Colon (tissue), 2 donors: ENCODE data around the gene RPL10A.

Experiments used
- FAIRE-seq: peaks from 2 replicates; lab custom pipeline; 2012; peaks lifted over from hg19 to GRCh38; lab: Jason Lieb, UNC
- donor health status: control.
- donor health status: control.

RPL10A gene

DNA sequence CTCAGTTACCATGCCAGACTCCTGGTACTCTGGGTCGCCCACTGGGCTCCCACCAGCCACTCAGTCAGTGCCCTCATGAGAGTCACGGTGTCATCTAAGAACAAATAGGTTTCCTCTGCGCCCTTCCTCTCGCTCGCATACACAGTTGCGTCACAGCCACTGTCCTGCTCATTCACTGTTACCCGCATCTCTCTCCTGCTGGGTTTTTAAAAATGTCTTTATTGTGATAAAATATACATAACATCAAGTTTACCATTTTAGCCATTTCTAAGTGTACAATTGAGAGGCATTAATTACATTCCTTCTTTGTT is 24.7 kb downstream of the RPL10A start:
- FAIRE-seq, result no peak

DNA sequence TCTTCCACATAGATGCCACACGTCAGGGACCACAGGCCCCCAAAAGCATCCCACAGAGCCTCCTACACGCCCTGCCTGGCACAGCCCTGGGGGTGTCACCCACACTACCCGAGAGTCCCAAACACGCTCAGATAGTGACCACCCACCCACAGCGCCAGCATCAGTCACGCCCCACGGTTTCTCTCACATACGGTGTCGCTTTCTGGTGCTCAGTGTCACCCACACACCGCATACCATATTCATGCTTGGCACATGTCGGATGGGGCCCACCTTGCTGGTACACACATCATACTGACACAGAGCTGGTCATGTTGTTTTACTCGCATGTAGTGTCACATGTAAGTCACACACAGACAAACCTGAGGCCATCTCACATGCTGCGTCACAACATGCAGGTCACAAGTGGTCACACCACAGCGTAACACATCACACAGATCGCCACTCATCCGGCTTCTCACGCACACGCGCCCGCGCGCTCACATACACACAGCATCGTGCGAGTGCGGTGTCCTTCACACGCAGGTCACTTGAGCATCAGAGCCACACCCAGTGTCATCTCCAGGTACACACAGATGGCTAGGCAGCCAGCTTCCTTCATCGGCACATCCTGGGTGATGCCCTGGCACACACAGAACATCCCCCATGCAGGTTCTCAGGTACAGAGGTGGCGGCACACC is 25.2 kb downstream of the RPL10A start:
- FAIRE-seq, result no peak

DNA sequence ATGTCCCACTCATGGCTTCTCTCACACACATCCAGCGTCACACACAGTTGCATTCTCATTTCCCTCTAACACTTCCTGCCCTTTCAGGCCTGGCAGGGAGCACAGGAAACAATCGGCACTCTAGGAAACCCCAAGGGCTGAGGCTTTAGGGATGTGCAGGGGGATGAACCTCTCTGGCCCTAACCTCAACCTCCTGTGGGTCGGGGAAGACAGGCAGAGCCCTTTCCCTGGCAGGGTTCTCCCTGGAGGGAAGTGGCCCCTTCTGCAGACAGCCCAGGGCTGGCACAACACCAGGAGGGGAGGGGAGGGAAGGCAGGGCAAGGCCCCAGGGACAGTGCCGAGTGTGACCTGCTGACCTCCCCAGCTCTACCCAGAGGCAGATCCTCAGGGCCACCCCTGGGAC is 26.0 kb downstream of the RPL10A start:
- FAIRE-seq, result no peak

DNA sequence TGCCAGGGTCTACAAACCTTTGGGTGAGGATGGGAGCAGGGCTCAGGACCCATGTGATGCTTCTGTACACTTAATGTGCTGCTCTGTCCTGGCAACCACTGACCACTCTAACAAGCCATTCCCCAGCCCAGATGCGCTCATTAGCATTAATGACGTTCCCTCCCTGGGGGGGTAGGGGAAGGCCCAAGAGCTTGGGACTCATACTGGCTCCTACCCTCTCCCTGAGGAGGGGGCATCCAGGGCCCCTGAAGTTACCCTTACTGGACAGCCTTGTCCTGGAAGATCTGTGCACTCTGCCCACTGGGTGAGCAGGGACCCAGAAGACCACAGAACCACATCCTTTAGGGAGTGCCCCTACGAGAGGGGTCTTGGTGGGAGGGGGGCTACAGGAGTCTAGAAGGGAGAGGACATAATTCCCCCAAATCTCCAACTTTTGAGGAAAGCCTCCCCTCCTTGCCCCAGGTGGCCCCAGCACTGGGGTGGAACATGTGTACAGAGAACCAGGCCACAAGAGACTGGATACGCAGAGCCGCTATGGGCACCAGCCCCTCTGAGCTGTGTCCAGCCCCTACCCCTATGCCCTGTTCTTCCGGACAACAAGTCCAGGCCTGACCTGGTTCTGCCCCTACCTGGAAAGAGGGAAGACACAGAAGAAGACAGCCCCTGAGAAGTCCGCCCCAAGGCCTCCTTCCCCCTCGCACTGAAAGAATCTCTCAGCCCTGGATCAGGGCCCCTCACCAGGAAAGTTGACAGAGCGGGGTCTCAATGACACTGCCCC is 27.2 kb downstream of the RPL10A start:
- no peak for FAIRE-seq

DNA sequence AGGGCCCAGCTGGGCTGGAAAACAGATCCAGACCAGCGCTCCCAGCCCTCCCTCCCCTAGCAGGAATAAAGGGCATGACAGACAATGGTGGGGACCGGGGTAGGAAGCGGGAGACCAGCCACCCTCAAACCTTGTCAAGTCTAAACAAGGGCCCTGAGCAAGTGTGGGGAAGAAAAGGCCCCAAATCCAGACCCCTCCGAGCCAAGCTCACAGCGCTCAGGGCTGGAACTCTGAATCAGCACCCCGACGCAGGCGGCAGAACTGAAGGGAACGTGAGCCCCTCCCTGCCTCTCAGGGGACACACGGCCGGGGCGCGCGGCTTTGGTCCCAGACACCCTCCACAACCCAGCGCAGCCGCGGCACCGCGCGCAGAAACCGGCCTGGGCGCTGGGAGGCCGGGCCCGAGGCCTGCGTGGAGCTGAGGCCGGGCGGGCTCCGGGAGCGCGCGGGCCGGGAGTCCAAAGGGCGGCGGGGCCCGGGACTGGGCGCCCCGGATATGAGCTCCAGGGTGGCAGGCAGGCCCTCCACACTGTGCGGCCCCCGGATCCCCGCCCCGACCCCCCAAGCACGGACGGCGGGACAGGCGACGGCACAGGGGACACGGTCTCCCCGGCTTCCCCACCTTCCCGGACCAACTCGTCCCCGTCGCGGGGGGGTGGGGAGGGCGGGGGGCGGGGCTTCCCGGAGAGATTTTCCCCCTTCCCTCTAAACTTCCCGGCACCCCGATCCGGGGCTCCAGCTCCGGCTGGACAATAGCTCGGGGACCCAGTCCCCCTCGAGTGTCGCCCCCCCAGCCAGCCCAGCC is 28.0 kb downstream of the RPL10A start:
- no peak for FAIRE-seq

DNA sequence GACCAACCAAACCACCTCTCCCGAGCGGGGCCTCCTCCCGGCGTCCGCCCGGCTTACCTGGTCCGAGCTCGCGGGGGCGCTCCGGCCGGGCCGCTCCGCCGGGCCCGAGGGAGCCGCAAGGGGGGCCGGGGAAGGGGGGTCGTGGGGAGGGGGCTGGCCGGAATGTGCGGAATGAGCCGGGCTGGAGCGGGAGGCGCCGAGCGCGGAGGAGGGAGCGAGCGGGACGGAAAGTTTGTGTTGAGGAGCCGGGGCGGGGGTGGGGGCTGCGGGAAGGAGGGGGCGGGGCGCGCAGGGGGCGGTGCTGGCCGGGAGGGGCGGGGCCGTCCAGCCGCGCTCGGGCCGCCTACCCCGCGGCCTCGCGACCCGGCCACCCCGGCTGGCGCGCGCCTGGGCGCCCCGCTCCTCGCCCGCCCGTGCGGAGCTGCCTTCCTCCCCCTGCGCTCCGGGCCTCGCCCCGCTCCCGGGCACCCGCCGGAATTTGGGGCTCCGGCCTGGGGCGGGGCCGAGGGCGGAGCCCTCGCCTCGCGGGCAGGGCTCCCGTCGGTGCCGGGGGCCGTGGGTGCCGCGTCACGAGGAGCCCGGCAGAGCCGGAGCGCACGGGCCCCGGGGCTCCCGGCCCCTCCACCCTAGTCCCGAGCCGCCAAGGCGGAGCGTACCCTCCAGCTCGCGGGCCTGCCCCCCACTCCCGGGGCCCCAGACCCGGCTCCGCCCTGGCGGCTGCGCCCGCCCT is 28.8 kb downstream of the RPL10A start, which contains the start of gene TEAD3:
Gene TEAD3, minus strand, starts transcription at position 239 of the 730 bp plus-strand sequence.
- no peak for FAIRE-seq

DNA sequence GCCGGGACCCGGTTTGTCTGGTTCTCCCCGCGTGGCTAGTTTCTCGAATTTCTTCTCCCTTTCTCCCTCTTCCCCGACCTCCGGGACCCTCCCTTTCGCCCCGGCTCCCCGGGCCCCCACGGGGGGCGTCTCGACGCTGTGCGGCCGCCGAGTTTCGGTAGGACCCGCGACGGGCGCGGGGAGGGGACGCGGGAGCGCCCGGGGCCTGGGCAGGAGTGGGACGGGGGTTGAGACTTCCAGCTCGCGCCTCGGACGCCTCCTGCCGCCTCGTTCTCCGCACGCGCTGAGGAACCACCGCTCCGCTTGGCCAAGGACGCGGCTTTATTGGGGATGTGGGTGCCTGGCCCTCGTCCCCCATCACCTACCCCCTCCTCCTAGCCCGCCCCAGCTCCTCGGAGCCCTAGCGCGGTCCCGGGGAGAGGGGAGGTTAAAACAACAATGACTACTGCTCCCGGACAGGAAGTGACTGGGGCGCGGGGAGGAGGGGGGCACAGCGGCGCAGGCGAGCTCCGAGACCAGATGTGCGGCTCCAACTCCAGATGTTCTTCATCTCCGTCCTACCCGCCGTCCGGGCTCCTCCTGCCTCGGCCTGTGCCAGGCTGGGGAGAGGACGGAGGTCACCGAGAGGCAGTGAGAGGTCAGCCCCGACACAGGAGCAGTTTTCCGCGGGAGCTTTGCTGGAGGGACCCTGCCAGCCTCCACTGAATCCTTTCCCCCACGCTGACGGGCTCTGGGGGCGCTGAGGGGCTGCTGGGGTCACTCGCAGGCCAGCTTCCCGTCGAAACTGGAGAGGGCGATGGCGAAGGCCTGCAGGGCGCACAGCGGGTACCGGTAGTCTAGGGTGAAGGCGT is 29.6 kb downstream of the RPL10A start:
- no peak for FAIRE-seq

DNA sequence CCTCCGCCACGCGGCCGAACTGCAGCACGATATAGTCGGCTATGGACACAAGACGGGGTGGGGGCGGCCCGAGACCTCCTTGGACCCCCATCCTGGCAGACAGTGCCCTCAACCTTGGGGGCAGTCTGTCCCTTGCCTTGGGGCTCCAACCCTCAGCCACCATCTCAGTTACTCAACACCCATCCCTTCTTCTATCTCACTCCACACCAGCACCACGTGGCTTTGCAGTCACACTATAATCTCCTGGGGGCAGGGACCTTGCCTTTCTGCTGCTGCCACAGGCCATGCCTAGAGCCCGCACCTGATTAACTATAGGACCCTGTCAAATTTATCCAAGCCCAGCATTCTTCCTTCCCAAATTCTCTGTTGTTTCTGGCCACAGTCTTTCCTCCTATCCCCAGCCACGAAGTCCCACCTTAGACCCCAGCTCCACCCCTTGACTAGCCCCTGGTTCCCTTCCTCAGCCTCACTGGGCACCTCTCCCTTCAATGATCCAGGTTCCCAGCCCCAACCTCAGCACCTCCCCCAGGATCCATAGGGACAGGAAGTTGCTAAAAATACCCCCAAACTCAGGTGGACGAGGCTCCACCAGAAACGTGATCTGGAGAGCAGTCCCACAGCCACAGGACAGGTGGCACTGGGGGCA is 30.3 kb downstream of the RPL10A start:
- FAIRE-seq, result no peak

DNA sequence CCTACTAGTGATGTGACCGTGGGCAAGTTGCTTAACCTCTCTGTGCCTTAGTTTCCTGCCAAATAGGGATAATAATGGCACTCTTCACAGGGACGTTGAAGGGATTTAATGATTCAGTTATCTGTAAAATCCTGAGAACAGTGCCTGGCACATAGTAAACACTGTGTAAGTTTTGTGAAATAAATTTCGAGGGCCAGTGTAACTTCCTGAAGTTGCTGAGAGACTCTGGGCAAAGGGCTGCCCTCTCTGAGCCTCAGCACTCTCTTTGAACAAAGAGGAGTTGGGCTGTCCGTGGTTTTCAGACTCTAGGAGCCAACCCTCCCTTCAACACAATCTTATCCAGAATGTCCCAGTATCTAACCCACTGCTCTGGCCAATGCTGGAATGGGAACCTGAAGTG is 31.2 kb downstream of the RPL10A start:
- no peak for FAIRE-seq

DNA sequence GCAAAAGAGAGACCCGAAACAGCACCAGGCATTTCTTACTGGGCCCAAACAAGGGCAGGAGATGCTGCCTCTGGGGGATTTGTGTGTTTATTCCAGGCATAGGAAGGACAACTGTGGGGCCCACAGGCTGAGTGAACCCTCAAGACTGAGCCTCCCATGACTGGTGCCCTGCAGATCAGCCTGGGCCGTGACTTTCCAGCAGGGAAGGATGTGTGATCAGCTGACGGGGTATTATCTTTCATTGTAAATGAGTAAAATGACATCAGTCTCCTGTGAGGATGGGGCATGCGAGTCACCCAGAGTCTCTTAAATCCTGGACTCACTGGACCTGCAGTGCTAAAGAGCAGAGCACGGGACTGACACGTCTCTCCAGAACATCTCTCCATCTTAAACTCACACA is 32.6 kb downstream of the RPL10A start:
- FAIRE-seq, result no peak

DNA sequence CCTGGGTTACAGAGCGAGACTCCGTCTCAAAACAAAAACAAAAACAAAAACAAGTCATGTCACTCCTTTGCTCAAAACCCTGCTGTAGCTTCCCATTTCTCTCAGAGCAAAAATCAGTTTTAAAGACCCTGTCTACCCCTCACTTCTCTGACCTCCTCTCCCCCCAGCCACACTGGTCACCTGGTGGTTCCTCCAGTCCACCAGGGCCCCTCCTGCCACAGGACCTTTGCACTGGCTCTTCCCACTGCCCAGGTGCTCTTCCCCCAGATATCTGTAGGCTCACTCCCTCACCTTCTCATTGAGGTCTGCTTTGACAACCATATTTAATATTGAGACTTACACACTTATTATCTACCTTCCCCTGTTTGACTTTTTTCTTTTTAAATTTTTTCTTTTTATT is 33.6 kb downstream of the RPL10A start:
- no peak for FAIRE-seq

DNA sequence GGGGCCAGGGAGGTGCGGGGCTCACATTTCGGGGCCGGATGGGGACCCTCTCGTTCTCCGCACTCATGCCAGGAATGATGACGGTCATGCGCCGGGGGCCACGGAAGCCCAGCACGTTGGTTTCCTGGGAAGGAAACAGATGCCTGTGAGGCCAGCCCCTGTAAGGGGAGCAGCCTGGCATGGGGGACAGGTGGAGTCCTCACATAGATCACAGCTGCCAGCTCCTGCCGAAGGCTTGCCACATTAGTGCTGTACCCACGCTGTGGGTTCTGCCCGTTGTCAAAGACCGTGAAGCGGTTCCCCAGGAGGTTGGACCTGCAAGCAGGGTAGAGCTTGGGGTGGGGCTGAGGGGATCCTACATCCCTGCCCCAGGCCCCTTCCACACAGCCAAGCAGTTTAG is 35.3 kb downstream of the RPL10A start:
- no peak for FAIRE-seq

DNA sequence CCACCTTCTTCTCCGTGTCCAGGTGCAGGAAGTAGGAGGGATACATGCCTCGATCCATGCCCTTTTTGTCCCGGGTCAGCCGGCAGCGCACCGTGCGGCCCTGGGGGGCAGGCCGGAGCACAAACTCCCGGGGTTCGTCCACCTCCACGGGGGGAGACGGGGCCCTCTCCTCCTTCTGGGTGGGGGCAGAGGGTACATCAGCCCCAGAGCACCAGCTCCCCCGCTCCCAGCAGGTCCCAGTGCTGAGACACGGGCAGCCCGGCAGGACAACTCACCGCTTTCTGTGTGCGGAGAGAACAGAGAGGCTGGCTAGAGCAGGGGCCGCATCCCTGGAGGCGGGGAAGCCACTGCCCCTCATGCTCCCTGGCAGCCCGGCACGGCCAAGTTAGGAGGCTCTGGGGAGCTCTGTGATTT is 37.8 kb downstream of the RPL10A start:
- FAIRE-seq, result no peak

DNA sequence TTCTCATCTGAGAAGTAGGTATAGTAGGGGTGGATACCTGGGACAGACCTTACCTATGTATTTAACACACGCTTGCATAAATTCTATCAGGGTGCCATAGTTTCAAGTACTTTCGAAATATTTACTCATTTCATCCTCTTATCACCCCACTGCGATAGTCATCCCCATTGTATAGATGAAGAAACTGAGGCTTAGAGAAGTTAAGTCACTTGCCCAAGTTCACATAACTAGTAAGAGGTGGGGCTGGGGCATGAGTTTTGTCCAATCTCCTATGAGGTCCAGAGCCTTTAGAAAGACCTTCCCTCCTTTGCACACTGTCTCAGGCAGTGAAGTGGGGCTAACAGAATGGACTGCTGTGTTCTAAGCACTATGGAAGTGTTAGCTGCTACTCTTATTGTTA is 38.3 kb downstream of the RPL10A start:
- no peak for FAIRE-seq

DNA sequence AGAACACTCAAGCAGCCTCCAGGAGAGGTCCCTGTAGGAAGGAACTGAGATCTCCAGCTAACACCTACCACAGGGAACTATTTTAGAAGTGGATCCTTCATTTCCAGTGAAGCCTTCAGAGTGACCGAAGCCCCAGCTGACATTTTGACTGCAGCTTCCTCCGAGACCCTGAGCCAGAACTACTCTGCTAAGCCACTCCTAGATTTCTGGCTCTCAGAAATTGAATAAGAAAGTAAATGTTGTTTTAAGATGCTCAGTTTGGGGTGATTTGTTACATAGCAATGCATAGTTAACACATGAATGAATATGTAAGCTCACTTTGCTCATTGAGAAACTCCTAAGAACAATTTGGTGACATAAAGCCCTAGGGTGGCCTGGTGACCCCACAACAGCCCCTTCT is 39.0 kb downstream of the RPL10A start:
- FAIRE-seq, result no peak

DNA sequence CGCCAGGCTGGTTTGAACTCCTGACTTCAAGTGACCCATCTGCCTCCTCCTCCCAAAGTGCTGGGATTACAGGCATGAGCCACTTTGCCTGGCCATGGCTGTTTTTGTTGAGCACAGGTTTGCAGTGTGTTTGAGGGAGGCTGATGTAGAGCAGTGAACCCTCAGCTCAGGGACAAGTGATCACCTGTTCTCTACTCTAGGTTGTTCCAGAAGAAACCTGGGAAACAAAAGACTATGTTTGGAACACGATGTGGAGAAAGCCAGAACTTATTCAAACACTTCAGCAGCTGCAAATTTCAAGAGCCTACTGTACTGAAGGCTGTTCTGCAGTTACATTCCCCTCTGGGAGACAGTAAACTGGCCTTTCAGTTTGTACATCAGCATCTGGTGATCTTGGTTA is 39.8 kb downstream of the RPL10A start:
- no peak for FAIRE-seq

DNA sequence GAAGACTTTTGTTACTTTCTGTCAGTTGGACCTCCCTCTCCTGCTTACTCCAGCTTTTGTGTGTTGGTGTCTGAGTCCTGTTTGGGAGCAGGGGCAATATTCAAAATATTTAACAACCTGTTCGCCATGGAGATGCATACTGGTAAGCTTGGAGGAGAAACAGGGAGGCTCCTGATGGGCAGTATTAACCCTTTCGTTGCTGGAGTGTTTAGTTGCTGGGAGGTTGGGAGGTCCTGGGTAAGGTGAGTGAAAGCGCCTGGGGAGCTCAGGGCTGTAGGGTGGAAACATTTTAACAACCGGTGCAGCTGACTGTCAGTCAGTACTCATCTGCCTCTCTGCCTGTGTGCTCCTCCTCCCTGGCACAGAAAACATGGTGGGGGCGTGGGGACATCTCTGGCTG is 40.3 kb downstream of the RPL10A start:
- FAIRE-seq, result no peak

DNA sequence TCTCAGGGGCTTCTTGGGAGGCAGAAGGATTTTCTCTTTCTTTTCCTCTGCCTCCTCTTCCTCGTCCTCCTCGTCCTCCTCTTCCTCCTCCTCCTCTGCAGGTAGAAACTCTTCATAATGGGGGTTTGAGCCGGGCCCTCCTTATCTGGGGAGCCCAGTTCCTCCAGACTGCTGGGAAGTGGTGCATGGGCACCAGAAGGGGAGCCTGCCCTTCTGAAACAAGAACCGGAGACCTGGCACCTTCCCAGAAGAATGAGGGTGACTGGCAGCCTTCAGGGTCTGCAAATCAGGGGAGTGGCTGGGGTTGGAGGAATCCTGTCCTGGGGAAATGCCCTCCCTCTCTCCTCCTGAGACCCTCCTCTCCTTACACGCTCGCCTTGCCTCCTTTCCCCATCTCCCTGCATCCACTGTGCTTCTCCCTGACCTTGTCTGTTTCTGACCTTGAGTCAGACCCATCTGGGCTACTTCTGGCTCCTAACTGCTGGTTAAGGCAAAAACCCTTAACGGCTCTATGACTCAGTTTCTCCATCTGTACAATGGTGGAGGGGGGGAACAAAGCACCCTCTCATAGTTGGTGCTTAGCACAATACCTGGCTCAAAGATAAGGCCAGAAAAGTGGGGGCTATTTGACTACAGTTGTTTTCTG is 42.8 kb downstream of the RPL10A start:
- FAIRE-seq, result no peak

DNA sequence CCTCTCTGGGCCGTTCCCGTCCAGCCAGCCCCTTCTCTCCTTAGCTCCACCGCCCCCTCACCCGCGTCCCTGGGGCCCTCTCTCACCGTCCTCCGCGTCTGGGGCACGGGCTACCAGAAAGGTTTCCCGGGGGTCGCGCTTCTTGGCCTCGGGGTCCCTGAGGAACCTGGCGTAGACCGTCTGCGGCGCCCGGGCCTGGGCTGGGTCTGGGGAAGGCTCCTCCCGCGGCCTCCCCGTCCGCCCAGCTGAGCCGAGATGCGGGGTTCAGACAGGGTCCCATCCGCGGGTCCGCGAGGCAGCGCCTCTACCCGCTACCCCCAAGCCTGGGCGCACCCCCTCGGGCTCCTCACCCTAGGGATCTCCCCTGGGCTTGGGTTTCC is 43.4 kb downstream of the RPL10A start:
- no peak for FAIRE-seq

DNA sequence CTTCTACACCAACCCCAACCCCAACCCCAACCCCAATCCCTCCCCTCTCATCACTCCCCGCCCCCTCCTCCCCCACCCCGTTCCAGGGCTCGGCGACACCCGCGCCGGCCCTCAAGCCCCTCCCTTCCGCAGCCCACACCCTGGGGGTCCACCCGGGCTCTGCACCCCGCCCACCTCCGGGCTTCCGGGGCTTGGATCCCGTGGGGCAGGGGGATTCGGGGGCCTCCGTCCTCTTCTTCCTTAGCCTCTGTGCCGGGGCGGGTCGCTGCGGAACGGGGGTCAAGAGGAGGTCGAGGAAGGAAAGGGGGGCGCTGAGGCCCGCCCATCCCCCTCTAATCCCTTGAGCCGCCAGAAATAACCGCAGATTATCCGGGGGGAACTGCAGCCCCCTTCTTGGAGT is 43.8 kb downstream of the RPL10A start:
- FAIRE-seq, result no peak

DNA sequence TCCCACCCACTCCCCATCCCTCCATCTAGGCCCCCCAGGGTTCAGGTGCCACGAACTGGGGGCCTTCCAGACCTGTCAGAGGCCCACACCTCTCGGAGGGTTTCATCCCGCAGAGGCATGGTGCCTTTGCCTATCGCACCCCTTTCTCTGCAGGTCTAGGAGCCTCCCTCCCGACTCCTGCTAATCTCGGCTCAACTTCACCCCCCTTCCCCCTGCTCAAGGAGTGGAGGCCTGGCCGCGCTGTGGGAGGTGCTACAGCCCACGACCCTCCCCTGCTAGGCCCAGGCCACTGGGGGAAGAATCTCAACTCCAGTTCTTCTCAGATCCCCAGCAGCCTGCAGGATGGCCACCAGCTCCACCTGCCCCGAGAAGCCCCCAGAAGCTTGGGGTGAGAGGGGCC is 44.5 kb downstream of the RPL10A start, which contains the start of gene TULP1:
Gene TULP1, minus strand, starts transcription at position 157 of the 400 bp plus-strand sequence. Its CDS starts 38 bp downstream, at position 119.
- no peak for FAIRE-seq
